Inflammatory macrophage treated with lipopolysaccharide for 1 hour (primary cell): ENCODE data around the gene SLC29A1.
"Not testable (repeated sequence)": the region's sequence is repeated elsewhere in the genome, so short reads cannot be mapped to it uniquely, and the experiment has no call there.

Source experiments
- DNase-seq, 2 donors: peaks; one replicate each; pipeline ENCODE4 v3.0.0-alpha.2; 2020 to 2022

The SLC29A1 gene

DNA sequence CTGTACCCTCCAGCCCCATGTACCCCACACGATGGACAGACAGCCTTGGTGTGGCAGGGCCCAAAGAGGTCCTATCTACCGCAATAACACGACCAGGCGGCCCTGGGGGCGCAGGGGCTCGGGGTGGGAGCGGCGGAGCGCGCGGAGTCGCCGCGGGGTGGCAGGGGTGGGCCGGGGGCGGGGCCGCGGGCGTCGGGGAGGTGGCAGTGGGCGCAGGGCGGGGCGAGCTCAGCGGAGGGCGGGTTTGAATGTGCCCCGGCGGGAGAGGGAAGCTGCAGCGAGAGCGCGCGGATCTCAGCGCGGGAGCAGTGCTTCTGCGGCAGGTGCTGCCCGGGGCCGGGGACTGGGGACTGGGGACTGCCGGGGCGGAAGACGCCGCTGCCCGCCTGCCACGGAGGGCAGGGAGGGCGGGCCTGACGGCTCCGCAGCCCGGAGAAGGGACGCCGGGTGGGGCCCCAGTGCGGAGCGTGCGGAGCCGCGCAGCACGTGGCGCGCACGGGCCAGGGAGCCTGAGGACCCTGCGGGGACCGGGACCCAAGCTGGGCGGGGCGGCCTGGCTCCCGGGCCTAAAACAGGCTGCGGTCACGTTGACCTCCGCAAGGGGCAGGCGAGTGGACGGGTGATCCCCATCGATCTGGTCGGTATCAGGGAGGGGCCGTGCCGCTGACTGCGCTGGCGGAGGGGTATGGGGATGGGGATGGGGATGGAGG is at the start of gene SLC29A1:
SLC29A1 (plus strand) TSS at position 277 of the 710 bp plus-strand sequence. CDS start 3,719 bp downstream, outside the sequence.
- DNase-seq = peak in 1 of 2 donors; percentile 56

DNA sequence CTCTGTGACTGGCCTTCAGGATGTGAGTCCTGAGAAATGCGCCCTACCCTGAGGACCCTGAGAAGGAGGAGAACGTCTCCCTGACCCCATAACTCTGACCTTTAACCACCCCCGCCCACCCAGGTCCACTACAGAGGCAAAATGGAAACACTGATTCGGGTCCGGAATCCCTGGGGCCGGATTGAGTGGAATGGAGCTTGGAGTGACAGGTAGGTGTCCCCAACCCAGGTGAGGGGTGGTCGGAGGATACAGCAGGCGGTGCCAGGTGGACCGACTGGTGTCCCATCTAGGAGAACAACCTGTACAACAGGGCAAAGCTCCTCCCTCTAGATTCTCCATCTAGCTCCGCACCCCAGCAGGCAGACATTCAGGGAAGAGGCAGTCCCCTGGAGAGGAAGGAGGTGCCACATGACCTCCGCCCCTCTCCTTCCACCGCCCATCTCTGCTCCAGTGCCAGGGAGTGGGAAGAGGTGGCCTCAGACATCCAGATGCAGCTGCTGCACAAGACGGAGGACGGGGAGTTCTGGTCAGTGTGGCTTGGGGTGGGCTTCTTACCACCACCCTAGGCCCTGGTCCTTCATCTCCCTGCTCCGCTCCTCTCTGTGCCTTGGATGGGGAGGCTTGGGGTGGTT is 47.1 kb upstream of the SLC29A1 start:
- peak; percentile 35 to 37 for DNase-seq

DNA sequence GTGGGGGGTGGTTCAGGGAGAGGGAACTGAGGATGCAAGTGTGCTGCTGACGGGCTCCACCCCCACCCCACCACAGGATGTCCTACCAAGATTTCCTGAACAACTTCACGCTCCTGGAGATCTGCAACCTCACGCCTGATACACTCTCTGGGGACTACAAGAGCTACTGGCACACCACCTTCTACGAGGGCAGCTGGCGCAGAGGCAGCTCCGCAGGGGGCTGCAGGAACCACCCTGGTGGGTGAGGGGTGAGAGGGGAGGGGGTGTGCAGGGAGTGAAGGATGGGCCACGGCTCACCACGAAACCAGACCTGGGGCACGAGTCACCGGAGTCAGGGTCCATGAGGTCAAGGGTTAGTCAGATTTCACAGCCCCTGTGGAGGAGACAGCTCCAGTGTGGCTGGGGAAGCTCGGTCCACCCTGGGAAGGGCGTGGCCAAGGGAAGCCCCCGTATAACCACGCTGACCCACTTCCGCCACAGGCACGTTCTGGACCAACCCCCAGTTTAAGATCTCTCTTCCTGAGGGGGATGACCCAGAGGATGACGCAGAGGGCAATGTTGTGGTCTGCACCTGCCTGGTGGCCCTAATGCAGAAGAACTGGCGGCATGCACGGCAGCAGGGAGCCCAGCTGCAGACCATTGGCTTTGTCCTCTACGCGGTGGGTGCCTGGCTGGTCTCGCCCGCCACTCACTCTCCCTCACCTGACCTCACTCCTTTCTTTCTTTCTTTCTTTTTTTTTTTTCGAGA is 46.5 kb upstream of the SLC29A1 start:
- peak; percentile 8 to 11 for DNase-seq

DNA sequence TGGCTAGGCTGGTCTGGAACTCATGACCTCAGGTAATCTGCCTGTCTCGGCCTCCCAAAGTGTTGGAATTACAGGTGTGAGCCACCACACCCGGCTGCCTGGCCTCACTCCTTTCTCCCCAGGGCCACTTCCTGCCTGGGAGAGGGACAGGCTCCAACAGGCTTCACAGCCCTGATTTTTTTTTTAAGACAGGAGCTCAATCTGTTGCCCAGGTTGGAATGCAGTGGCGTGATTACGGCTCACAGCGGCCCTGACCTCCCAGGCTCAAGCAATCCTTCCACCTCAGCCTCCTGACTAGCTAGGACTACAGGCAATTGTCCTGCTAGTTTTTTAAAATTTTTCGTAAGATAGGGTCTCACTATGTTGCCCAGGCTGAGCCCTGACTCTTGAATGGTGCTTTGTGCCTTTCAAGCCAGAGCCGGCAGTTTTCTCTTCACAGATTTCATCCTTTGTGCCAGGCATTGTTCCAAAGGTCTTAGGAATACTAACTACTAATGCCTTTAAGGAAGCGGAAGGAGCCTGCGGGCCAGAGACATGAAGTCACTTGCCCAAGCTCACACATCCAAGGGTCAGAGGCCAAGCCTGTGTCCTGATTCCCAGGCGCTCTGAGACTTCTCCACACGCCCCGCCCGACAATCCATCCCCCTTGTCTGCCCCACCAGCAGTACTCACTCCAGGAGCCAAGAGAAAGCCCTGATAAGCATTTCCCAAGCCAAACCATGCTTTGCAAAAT is 45.5 kb upstream of the SLC29A1 start:
- DNase-seq = no peak

DNA sequence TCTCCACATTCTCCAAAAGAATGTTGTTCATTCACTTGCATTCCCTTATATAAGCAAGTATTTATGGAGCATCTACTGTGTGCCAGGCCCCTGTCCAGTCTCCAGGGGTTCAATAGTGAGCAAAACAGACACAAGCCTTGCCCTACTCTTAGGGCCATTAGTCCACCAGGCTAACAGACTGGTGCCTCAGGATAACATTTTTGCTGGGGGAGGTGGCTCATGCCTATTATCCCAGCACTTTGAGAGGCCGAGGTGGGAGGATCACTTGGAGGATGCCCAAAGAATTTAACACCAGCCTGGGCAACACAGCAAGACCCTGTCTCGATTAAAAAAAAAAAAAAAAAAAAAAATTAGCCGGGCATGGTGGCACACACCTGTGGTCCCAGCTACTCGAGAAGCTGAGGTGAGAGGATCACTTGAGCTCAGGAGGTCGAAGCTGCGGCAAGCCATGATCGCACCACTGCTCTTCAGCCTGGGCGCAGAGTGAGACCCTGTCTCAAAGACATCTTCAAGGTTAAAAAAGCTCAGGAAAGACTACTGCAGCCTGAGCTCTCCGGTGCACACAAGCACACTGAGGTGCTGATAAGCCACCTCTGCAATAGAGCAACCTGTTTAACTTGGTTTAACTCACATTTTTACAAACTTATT is 44.8 kb upstream of the SLC29A1 start:
- DNase-seq = no peak

DNA sequence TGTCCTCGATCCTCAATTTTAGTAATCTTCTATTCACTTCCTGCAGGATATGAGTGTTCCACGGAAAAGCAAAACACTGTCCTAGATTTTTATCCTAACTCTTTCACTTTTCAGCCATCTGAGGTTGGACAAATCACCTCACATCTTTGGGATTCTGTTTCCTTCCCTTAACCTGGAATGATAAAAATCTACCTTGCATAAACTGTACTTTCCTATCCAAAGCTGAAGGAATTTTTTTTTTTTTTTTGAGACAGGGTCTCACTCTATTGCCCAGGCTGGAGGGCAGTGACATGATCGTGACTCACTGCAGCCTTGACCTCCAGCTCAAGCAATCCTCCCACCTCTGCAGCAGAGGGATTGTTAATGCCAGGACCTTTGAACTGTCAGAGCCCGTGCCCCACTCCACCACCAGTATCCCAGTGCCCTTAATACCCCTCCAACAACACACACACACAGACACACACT is 44.3 kb upstream of the SLC29A1 start:
- no peak for DNase-seq

DNA sequence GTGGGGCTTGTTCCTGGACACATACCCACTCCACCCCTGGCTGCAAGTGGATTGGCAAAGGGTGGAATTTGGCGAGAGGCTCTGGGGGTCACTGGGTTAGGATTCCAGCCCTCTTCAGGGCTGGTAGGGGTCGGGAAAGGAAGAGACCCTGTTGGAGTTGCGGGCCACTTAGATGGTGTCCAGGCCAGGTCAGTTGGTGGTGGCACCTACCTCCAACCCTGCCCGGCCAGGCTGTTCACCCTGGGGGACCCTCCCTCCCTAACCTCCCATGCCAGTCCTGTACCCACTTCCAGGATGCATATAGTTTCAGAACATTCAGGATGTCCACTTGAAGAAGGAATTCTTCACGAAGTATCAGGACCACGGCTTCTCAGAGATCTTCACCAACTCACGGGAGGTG is 43.7 kb upstream of the SLC29A1 start:
- DNase-seq = no peak

DNA sequence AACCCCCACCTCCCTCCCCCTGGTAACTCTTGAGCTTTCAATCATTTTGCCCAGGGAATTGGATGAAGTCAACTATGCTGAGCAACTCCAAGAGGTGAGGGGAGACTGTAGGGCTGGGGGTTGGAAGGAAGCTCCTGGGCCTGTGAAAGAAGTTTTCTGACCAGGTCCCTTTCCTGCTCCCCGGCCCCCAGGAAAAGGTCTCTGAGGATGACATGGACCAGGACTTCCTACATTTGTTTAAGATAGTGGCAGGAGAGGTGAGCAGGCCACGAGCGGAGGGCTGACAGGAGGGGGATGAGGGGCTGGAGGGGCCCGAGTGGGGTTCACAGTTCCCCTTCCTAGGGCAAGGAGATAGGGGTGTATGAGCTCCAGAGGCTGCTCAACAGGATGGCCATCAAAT is 43.0 kb upstream of the SLC29A1 start:
- no peak for DNase-seq

DNA sequence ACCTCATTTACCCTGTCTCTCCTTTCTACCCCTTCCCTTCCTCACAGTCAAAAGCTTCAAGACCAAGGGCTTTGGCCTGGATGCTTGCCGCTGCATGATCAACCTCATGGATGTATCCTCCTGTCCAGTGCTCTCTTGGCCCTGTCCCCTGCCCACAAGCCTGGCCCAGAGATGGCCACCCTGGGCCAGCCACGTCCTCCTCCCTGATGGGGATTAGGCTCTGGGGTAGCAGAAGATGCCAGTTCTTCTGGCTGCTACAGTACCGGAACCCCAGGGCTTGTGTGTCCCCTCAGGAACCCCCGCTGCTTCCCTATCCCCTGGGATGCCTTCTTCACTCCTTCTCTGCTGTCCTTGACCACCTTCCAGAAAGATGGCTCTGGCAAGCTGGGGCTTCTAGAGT is 42.5 kb upstream of the SLC29A1 start:
- DNase-seq = no peak

DNA sequence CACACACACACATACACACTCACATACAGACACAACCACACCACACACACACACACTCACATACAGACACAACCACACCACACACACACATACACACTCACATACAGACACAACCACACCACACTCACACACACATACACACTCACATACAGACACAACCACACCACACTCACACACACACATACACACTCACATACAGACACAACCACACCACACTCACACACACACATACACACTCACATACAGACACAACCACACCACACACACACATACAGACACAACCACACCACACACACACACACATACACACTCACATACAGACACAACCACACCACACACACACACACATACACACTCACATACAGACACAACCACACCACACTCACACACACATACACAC is 41.6 kb upstream of the SLC29A1 start:
- not testable (repeated sequence) for DNase-seq

DNA sequence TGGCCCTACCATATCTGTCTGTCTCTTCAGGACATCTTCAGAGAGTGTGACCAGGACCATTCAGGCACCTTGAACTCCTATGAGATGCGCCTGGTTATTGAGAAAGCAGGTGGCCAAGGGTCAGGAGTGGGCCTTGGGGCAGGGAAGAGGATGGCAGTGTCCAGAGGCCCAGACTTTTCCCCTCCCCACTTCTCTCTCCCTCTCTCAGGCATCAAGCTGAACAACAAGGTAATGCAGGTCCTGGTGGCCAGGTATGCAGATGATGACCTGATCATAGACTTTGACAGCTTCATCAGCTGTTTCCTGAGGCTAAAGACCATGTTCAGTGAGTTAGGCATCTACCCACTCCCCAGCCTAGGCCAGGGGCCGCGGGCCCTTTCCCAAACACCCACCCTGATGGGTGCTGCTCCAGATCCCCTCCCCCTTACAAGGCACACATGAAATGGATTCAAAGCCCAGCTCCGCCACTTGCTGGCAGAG is 40.4 kb upstream of the SLC29A1 start:
- no peak for DNase-seq

DNA sequence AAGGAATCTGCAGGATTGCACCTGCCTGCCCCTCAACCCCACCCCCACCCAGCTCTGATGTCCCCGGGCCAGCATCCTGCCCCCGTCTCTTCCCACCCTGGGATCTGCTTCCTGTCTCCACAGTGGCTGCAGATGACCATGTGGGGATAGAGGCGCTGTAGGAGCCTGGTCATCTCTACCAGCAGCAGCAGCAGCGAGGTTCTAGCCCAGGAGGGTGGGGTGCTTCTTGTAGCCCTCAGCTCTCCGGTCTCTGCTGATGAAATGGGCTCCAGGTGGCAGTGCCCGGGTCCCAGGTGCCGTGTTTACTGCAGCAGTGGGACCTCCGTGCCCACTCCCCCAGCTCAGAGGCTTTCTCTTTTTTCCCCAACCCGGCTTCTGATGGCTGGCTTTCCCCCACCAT is 39.6 kb upstream of the SLC29A1 start:
- DNase-seq = no peak

DNA sequence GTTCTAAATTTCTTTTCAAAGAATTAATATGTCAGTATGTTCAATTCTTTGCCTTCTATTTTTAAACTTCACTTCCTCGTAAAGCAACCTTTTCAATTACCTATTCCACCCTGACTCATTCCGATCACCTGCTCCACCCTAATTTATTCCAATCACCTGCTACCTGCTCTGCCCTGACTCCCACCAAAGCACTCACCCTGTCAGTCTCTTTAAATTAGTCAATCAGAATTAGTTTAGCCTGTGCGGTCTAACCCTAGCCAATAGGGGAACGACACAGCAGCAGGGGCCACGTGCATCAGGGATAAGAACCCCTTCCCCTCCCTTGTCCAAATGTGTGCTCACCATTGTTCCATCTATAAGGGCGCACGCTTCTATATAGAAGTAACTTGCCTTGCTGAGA is 38.0 kb upstream of the SLC29A1 start:
- not testable (repeated sequence) for DNase-seq

DNA sequence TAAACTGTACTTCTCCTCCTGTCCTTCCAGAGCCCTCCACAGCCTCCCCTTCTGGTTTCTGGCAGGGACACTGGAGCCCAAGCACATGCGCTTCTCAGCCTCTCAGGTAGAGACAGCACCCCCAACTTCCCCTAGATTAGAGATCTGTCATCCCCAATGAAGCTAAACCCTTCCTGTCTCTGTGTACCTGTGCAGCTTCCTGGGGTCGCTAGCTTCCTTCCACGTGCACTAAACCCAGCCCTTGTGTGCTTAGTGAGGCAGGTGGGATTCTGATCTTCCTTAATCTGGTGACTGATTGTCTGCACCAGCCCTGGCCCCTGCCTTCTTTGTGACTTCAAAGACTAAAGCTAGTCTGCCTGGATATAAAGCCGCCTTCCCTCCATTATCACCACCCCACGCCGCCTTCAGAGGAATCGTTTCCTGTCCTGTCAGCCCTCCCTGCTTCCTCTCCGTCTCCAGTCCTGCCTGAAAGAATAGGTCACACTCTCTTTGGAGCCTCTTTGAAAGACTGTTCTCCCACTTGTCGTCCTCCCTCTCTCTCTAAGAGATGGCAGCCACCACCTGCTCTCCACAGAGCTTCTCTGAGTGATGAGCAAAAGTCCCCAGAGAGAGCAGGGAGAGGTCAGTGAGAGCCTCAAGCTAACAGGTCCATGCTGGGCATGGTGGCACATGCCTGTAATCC is 37.3 kb upstream of the SLC29A1 start:
- no peak for DNase-seq

DNA sequence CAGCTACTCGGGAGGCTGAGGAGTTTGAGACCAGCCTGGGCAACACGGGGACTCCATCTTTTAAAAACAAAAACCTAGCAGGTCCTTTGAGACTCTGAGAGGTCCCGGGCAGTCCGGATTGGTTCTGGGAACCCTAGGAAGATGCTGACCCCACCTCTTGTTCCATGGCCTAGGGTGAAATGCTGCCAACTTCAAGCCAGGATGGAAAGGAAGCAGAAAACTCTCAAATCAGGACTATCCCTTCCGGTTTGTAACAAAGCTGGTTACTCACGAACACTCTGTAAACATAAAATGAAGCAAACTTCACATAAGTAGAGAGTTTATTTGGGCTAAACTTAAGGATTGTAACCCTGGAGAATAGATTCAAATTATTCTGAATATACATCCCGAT is 36.8 kb upstream of the SLC29A1 start:
- DNase-seq = no peak

DNA sequence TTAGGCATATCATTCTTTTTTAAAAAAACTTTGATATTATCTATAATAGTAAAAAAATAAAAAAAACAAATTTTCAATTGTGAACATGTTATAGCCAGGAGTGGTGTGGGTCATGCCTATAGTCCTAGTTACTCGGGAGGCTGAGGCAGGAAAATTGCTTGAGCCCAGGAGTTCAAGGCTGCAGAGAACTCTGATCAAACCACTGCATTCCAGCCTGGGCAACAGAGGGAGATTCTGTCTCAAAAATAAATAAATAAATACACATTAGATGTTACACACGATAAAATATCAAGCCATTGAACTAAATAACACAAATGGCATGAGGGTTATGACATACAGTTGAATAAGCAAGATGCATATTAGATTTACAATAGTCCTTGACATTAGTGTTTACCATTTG is 34.6 kb upstream of the SLC29A1 start:
- DNase-seq = no peak

DNA sequence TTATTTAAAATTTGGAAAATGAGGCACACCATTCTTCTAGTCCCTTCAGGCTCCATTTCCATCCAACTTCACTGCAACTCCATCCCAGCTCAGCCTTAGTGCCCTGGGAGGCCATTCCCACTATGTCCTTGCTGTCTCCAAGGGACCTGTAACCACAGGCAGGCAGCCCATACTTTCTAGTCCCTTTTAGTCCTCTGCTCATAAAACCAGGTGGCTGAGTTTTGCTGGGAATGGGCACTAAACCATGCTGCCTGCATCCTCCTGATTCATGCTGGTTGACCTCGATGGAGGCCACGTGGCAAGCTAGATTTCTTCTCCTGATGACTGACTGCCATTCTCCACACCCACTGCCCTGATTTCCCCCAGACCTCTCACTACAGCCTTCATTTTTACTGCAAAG is 34.1 kb upstream of the SLC29A1 start:
- DNase-seq = no peak

DNA sequence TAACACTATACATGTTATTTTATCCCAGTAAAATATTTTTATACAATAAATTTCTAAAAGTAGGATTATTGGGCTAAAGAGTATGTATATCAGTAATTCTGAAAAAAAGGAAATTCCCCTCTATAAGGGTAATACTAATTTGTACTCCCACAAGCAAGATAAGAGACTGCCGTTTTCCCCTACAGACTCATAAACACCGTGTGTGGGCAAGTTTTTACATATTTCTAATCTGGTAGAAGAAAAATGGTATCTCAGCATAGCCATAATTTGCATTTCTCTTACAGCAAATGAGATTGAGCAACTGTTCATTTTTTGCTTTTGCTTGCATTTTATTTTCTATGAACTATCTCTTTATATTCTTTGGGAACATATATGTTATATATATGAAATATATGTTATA is 32.7 kb upstream of the SLC29A1 start:
- peak; percentile 28 to 61 for DNase-seq

DNA sequence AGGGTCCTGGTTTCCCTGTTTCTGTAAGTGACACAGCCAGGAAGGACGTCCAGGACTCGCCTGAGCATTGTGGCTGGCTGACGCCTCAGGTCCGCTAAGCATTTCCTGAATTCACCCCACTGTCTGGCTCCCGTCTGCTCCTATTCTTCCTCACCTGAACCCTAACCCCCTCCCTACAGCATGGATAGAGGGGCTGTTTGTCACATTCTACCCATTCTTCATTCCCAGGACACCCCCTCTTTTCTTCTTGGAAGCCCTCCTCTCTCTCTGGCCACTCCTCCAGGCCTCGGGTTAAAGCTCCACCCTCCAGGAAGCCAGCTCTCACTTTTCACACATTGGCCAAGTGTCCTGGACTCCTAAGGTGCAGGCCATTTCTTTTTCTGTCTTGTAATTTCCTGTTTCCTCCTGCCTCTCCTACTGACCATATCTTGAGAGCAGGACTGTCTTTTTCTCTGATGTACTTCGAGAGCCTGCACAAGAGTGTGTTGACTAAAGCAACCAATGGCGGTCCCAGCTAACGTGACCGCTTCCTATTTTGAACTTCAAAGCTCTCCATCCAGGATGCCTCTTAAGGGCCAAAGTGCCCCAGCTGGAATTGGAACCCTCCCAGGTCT is 30.9 kb upstream of the SLC29A1 start:
- DNase-seq = no peak

DNA sequence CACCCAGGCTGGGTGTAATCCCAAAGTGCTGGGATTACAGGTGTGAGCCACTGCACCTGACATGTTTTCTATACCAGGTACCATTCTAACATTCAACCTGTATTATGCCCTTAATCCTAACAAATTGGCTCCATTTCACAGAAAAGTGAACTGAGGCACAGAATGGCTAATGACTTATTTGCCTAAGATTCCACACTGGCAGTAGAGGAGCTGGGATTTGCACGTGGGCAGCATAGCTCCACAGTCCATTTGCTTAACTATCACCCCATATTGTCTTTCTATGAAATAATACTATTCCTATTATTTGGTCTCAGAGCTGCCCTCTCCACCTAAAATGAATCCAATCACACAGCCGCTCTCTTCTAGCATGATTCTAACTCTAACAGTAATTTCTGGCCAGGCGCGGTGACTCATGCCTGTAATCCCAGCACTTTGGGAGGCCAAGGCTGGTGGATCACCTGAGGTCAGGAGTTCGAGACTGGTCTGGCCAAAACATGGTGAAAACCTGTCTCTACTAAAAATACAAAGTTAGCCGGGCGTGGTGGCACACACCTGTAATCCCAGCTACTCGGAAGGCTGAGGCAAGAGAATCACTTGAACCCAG is 30.0 kb upstream of the SLC29A1 start:
- no peak for DNase-seq

DNA sequence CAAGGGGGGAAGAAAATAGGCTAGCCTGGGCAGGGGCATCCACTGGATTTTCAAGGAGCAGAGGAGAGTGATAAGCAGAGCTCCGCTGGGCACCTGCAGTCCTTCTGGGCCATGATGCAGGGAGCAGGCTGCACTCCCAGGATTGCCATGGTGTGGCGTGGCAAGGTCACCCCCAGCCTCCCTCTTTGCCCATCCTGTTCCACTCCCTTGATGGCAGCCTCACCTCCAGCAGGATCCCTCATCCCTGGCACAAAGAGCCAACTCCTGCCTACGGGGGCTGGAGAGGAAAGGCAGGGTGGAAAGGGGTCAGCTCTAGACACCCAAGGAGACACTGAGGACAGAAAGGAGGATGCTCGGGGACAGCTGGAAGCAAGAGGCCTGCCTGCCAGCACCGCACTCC is 29.1 kb upstream of the SLC29A1 start:
- no peak for DNase-seq
